OCI-LY1 (cell line): ENCODE data around the gene PNLDC1.

Experiments
- H2AFZ ChIP-seq: fragments of 200-600 bp; sonication (generic), shearing (Covaris generic); 2 replicates; pipeline ENCODE4 v1.6.0; 2014; ENCODE audit warnings: antibody characterized with exemption, mild to moderate bottlenecking, low read length
- H3F3A ChIP-seq: fragments of 200-600 bp; sonication (generic), shearing (Covaris generic); 2 replicates; pipeline ENCODE4 v1.6.0; 2014; ENCODE audit warnings: mild to moderate bottlenecking, antibody characterized with exemption, low read length, moderate library complexity; ENCODE audit not compliant: insufficient read depth
- H3K27ac ChIP-seq: fragments of 200-600 bp; sonication (generic); 2 replicates; pipeline ENCODE4 v1.5.1; 2014; ENCODE audit warnings: low read length, mixed run types, mild to moderate bottlenecking, low read depth; ENCODE audit not compliant: poor library complexity, severe bottlenecking
- H3K27me3 ChIP-seq: fragments of 200-600 bp; sonication (generic); 2 replicates; pipeline ENCODE4 v1.6.0; 2014; ENCODE audit warnings: antibody characterized with exemption, mild to moderate bottlenecking, low read length, moderate library complexity; ENCODE audit not compliant: insufficient read depth
- H3K36me3 ChIP-seq: fragments of 200-600 bp; sonication (generic); 2 replicates; pipeline ENCODE4 v1.6.1; 2014; ENCODE audit warnings: mild to moderate bottlenecking, antibody characterized with exemption, low read length, moderate library complexity, mixed read lengths; ENCODE audit not compliant: insufficient read depth
- H3K4me1 ChIP-seq: fragments of 200-600 bp; sonication (generic); 2 replicates; pipeline ENCODE4 v1.5.1; 2014; ENCODE audit warnings: mild to moderate bottlenecking, low read length, moderate library complexity; ENCODE audit not compliant: insufficient read depth, severe bottlenecking
- H3K4me2 ChIP-seq: fragments of 200-600 bp; sonication (generic), shearing (Covaris generic); 2 replicates; pipeline ENCODE4 v1.6.1; 2014; ENCODE audit warnings: low read length
- H3K4me3 ChIP-seq: fragments of 200-600 bp; sonication (generic); 2 replicates; pipeline ENCODE4 v1.5.1; 2014; ENCODE audit warnings: low read length, low read depth, mild to moderate bottlenecking, mixed read lengths; ENCODE audit not compliant: poor library complexity, severe bottlenecking
- H3K79me2 ChIP-seq: fragments of 200-600 bp; shearing (Covaris generic); 2 replicates; pipeline ENCODE4 v1.6.1; 2016; ENCODE audit warnings: mixed run types, low read length, mixed read lengths; ENCODE audit not compliant: insufficient read depth
- H3K9ac ChIP-seq: fragments of 200-600 bp; sonication (generic), shearing (Covaris generic); 2 replicates; pipeline ENCODE4 v1.6.1; 2014; ENCODE audit warnings: mild to moderate bottlenecking, low read length, mixed read lengths
- H3K9me2 ChIP-seq: fragments of 200-600 bp; sonication (generic), shearing (Covaris generic); 2 replicates; pipeline ENCODE4 v1.6.1; 2014; ENCODE audit warnings: low read depth, mild to moderate bottlenecking, low read length, mixed read lengths
- H3K9me3 ChIP-seq: fragments of 200-600 bp; shearing (Covaris generic); 2 replicates; pipeline ENCODE4 v1.6.1; 2014; ENCODE audit warnings: low read length, mixed read lengths
- H4K20me1 ChIP-seq: fragments of 200-600 bp; sonication (generic), shearing (Covaris generic); 2 replicates; pipeline ENCODE4 v1.6.0; 2016; ENCODE audit warnings: mild to moderate bottlenecking, low read length; ENCODE audit not compliant: insufficient read depth
- CTCF ChIP-seq: fragments of 200-600 bp; sonication (generic), shearing (Covaris generic); IDR thresholded peaks from 2 replicates; pipeline ENCODE4 v1.5.1; 2017; ENCODE audit warnings: mild to moderate bottlenecking, antibody characterized with exemption, low read length, moderate library complexity, mixed read lengths
- EZH2 ChIP-seq: fragments of 200-600 bp; sonication (generic), shearing (Covaris generic); IDR thresholded peaks from 2 replicates; pipeline ENCODE4 v1.8.0; 2017; ENCODE audit warnings: borderline replicate concordance, mixed run types, mild to moderate bottlenecking, antibody characterized with exemption, low read length, moderate library complexity, mixed read lengths

The PNLDC1 gene

GRCh38 chr6:159808647-159809046 lies 8.6 kb downstream of the PNLDC1 start:
- Histone ChIP-seq H3F3A (no peaks in the 10 kb centered on the region), H2AFZ (no peak overlapping the region), H3K9me2 (no peaks in the 10 kb centered on the region), H3K27ac (no peak overlapping the region), H3K9ac (no peak overlapping the region), H3K4me3 (no peak overlapping the region), H3K9me3 (no peaks in the 10 kb centered on the region), H3K4me1 (no peaks in the 10 kb centered on the region), H3K36me3 (no peaks in the 10 kb centered on the region), H4K20me1 (no peaks in the 10 kb centered on the region), H3K79me2 (no peaks in the 10 kb centered on the region), H3K27me3 (no peaks in the 10 kb centered on the region), H3K4me2 (no peak overlapping the region)
- TF ChIP-seq EZH2 = no peak
- no peak for TF ChIP-seq CTCF

GRCh38 chr6:159809149-159809548 lies 9.1 kb downstream of the PNLDC1 start:
- Histone ChIP-seq H3K79me2 (no peaks in the 10 kb centered on the region), H3K36me3 (no peaks in the 10 kb centered on the region), H3K9ac (no peak overlapping the region), H2AFZ (no peak overlapping the region), H3K27ac (no peak overlapping the region), H3K4me1 (no peaks in the 10 kb centered on the region), H3K27me3 (no peaks in the 10 kb centered on the region), H3K4me3 (no peak overlapping the region), H3K4me2 (no peak overlapping the region), H3K9me3 (no peaks in the 10 kb centered on the region), H4K20me1 (no peaks in the 10 kb centered on the region), H3K9me2 (no peaks in the 10 kb centered on the region), H3F3A (no peaks in the 10 kb centered on the region)
- TF ChIP-seq CTCF = no peak
- TF ChIP-seq EZH2 = no peak

GRCh38 chr6:159813781-159814180 lies 13.7 kb downstream of the PNLDC1 start:
- no peak overlapping the region for H3K9ac ChIP-seq
- H4K20me1 ChIP-seq = no peaks in the 10 kb centered on the region
- H3K4me1 ChIP-seq = no peaks in the 10 kb centered on the region
- H3K4me3 ChIP-seq = no peak overlapping the region
- H3K9me3 ChIP-seq = no peaks in the 10 kb centered on the region
- no peaks in the 10 kb centered on the region for H3K79me2 ChIP-seq
- H3K36me3 ChIP-seq = no peaks in the 10 kb centered on the region
- H3K27me3 ChIP-seq = peaks cover 2% of the 10 kb centered on the region; the same call in 1 of the 2 replicates
- H3F3A ChIP-seq = no peaks in the 10 kb centered on the region
- no peak overlapping the region for H2AFZ ChIP-seq
- no peak overlapping the region for H3K4me2 ChIP-seq
- no peak for TF ChIP-seq EZH2
- no peak for TF ChIP-seq CTCF
- no peak overlapping the region for H3K27ac ChIP-seq
- H3K9me2 ChIP-seq = no peaks in the 10 kb centered on the region
